CD4-positive, CD25-positive, alpha-beta regulatory T cell (primary cell): ENCODE data around the gene IFIT1B. TPM values are rescaled to one million over a fixed set of nuclear protein-coding genes. Genes with fewer than 3 reads are reported as not detected.

Source experiments
- ATAC-seq, 2 donors: fragments of 150-1000 bp; cut with Tn5 transposase; one replicate each; pipeline ENCODE4 v1.10.0; 2021; ENCODE audit warnings: low read depth in 2 of 2, moderate number of reproducible peaks in 2 of 2, moderate library complexity in 1 of 2
- DNase-seq, 3 donors: peaks; one replicate each; pipeline versions ENCODE4 v3.0.0 to v3.0.0-alpha.2; 2012 to 2022; ENCODE audit warnings: mixed read lengths in 1 of 3
- H3K27ac ChIP-seq: one replicate; pipeline ENCODE4 v1.7.0; 2013; ENCODE audit warnings: mild to moderate bottlenecking, low read length; ENCODE audit not compliant: insufficient read depth, poor library complexity, severe bottlenecking
- H3K27me3 ChIP-seq: one replicate; pipeline ENCODE4 v1.7.0; 2013; ENCODE audit warnings: low read length; ENCODE audit not compliant: control insufficient read depth, insufficient read depth
- H3K36me3 ChIP-seq: one replicate; pipeline ENCODE4 v1.7.0; 2013; ENCODE audit warnings: mild to moderate bottlenecking, low read length, moderate library complexity; ENCODE audit not compliant: control insufficient read depth, insufficient read depth
- H3K4me1 ChIP-seq: 2 replicates; pipeline ENCODE4 v1.7.0; 2013; ENCODE audit warnings: mild to moderate bottlenecking, low read length; ENCODE audit not compliant: insufficient read depth, control insufficient read depth, poor library complexity, severe bottlenecking
- H3K4me3 ChIP-seq: one replicate; pipeline ENCODE4 v1.7.0; 2013; ENCODE audit warnings: low read depth, mild to moderate bottlenecking, low read length, moderate library complexity
- H3K9me3 ChIP-seq, 2 experiments: 1 replicate in 1 of 2; 2 replicates in 1 of 2; pipeline ENCODE4 v1.7.0; 2013; ENCODE audit warnings: low read length in 2 of 2, mild to moderate bottlenecking in 1 of 2, moderate library complexity in 1 of 2; ENCODE audit not compliant: control insufficient read depth in 2 of 2
- H3K27ac Mint-ChIP-seq, 3 donors: one replicate each; pipeline ENCODE4 v1.8.0; 2020 to 2022; ENCODE audit warnings: mild to moderate bottlenecking in 3 of 3, mixed read lengths in 3 of 3, moderate library complexity in 2 of 3
- H3K27me3 Mint-ChIP-seq: one replicate; pipeline ENCODE4 v1.8.0; 2022; ENCODE audit warnings: mild to moderate bottlenecking, mixed read lengths
- H3K36me3 Mint-ChIP-seq: one replicate; pipeline ENCODE4 v1.8.0; 2020; ENCODE audit warnings: mixed read lengths
- H3K4me1 Mint-ChIP-seq, 4 donors: one replicate each; pipeline ENCODE4 v1.8.0; 2020 to 2022; ENCODE audit warnings: mixed read lengths in 4 of 4, mild to moderate bottlenecking in 1 of 4
- H3K4me3 Mint-ChIP-seq, 4 donors: one replicate each; pipeline ENCODE4 v1.8.0; 2020 to 2022; ENCODE audit warnings: mild to moderate bottlenecking in 4 of 4, mixed read lengths in 4 of 4, moderate library complexity in 3 of 4
- H3K9me3 Mint-ChIP-seq, 7 donors: one replicate each; pipeline ENCODE4 v1.8.0; 2020 to 2022; ENCODE audit warnings: mixed read lengths in 7 of 7, mild to moderate bottlenecking in 3 of 7, moderate library complexity in 2 of 7
- polyA plus RNA-seq, 4 donors: library from polyadenylated mRNA; unstranded; fragments of 300-500 nt; fragmentation: Illumina TruSeq; gene quantifications; one replicate each; pipeline ENCODE4 v1.2.3, GENCODE V29; 2021
- total RNA-seq: library from RNA; stranded (reverse); gene quantifications from one replicate; pipeline ENCODE4 v1.2.3, GENCODE V29; 2022

Gene IFIT1B
- total and polyA plus RNA-seq, 5 donors from 2014 or later, result 0.08 TPM; not detected in 4

- H3K4me3 Mint-ChIP-seq, result no peak overlapping the region
Measured at GRCh38 chr10:89351412-89351779, 26.5 kb upstream of the IFIT1B start.

DNA sequence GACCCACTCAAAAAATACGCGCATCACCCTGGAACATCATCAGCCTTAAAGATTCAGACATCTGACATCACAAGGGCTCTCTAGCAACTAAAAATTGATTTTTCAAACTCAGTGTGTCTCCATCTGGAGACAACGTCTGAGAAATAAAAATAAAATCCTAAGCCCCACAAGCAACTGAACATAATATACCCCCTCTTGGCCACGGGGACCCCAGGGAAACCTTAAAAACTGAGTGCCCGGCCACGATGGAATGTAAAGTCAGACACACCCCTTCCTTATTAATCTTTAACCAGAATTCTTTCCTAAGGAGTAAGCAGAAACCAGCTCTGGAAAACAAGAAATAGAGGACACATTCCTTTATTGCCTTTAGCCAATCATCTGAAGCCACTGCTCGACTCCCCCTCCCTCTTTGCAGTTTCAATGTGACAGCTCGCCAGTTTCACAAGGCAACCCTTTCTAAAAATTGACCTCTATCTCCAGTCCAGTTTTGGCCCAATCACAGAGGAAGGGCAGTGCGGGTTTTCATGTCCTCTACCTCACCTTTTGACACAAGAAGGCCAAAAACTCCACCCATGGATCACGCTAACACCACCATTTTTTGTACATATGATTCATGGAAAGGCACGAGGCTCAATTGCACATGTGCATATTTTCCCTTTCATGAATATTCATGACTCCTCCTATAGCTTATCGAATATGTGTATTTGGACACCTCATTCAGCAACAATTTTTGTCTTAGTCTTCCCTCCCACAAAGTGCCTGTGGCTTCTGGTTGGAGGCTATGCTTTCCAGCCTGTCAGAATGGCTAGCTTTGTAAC is 25.9 kb upstream of the IFIT1B start:
- Histone ChIP-seq H3K36me3 (no peaks in the 10 kb centered on the region), H3K27me3 (no peaks in the 10 kb centered on the region), H3K4me3 (no peak overlapping the region), H3K4me1 (peaks cover 7% of the 10 kb centered on the region), H3K27ac (no peak overlapping the region), H3K9me3 (no peaks in the 10 kb centered on the region)
- Mint-ChIP-seq H3K27ac (peak overlapping the region in 1 of 3 donors; percentile 55), H3K36me3 (no peaks in the 10 kb centered on the region), H3K4me3 (peak overlapping the region in 1 of 4 donors; percentile 10), H3K27me3 (no peaks in the 10 kb centered on the region), H3K9me3 (peaks cover 0 to 1% (median 0%) of the 10 kb centered on the region in 7 donors), H3K4me1 (peaks cover 9 to 23% (median 11%) of the 10 kb centered on the region in 4 donors)
- DNase-seq, result no peak
- no peak for ATAC-seq

More at GRCh38 chr10:89351412-89351779, 26.5 kb upstream of the IFIT1B start:
- Mint-ChIP-seq H3K9me3 (peaks cover 0 to 1% (median 0%) of the 10 kb centered on the region in 7 donors), H3K4me1 (peaks cover 9 to 23% (median 11%) of the 10 kb centered on the region in 4 donors), H3K27me3 (no peaks in the 10 kb centered on the region), H3K36me3 (no peaks in the 10 kb centered on the region), H3K27ac (no peak overlapping the region)
- H3K4me1 ChIP-seq, result peaks cover 7% of the 10 kb centered on the region
- no peak overlapping the region for H3K27ac ChIP-seq
- H3K9me3 ChIP-seq, result no peaks in the 10 kb centered on the region
- ATAC-seq (no peak), DNase-seq (peak in 1 of 3 donors; percentile 52)
- no peak overlapping the region for H3K4me3 ChIP-seq
- H3K36me3 ChIP-seq, result no peaks in the 10 kb centered on the region
- H3K27me3 ChIP-seq, result no peaks in the 10 kb centered on the region

DNA sequence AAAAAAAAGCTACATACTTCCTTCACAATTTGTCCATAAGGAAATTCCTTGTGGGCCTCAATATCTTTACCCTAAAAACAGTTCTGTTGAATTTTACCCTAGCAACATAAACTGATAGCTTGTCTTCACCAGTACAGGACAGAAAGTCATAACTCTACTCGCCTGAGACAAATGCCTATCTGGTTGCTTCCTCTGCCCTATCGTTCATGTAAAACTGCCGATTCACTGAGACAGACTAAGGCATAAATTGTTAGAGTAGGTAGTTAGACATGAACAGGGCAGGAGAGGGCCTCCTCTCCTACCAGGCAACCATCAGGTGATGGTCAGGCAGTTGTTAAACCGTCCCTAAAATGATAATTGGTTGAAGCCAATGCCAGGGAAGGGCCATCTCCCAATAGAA is 25.1 kb upstream of the IFIT1B start:
- peaks cover 7% of the 10 kb centered on the region for H3K4me1 ChIP-seq
- no peaks in the 10 kb centered on the region for H3K36me3 ChIP-seq
- no peaks in the 10 kb centered on the region for H3K27me3 ChIP-seq
- no peak overlapping the region for H3K27ac Mint-ChIP-seq
- H3K9me3 Mint-ChIP-seq, result peaks cover 0 to 1% (median 0%) of the 10 kb centered on the region in 7 donors
- H3K4me3 Mint-ChIP-seq, result no peak overlapping the region
- no peak overlapping the region for H3K27ac ChIP-seq
- H3K36me3 Mint-ChIP-seq, result no peaks in the 10 kb centered on the region
- H3K9me3 ChIP-seq, result no peaks in the 10 kb centered on the region
- DNase-seq (no peak), ATAC-seq (no peak)
- peaks cover 9 to 23% (median 11%) of the 10 kb centered on the region in 4 donors for H3K4me1 Mint-ChIP-seq
- no peaks in the 10 kb centered on the region for H3K27me3 Mint-ChIP-seq
- no peak overlapping the region for H3K4me3 ChIP-seq

GRCh38 chr10:89355394-89355931 is 22.4 kb upstream of the IFIT1B start:
- Mint-ChIP-seq H3K4me1 (peaks cover 5 to 12% (median 10%) of the 10 kb centered on the region in 4 donors), H3K9me3 (peaks cover 0 to 3% (median 0%) of the 10 kb centered on the region in 7 donors), H3K27me3 (no peaks in the 10 kb centered on the region), H3K36me3 (no peaks in the 10 kb centered on the region), H3K4me3 (no peak overlapping the region), H3K27ac (no peak overlapping the region)
- Histone ChIP-seq H3K27ac (no peak overlapping the region), H3K9me3 (no peaks in the 10 kb centered on the region), H3K4me3 (no peak overlapping the region), H3K4me1 (peaks cover 6% of the 10 kb centered on the region), H3K36me3 (no peaks in the 10 kb centered on the region), H3K27me3 (no peaks in the 10 kb centered on the region)
- no peak for ATAC-seq
- DNase-seq, result no peak

- DNase-seq (no peak), ATAC-seq (no peak)
- Mint-ChIP-seq H3K4me3 (no peak overlapping the region), H3K27me3 (no peaks in the 10 kb centered on the region), H3K4me1 (peaks cover 0 to 3% (median under 1%) of the 10 kb centered on the region in 4 donors), H3K27ac (no peak overlapping the region), H3K36me3 (no peaks in the 10 kb centered on the region), H3K9me3 (peaks cover 0 to 3% (median 0%) of the 10 kb centered on the region in 7 donors)
- no peaks in the 10 kb centered on the region for H3K36me3 ChIP-seq
- no peak overlapping the region for H3K4me3 ChIP-seq
- no peaks in the 10 kb centered on the region for H3K9me3 ChIP-seq
- no peak overlapping the region for H3K27ac ChIP-seq
- no peaks in the 10 kb centered on the region for H3K27me3 ChIP-seq
- no peaks in the 10 kb centered on the region for H3K4me1 ChIP-seq
Measured at GRCh38 chr10:89357096-89357495, 20.8 kb upstream of the IFIT1B start.

GRCh38 chr10:89357975-89358374 is 19.9 kb upstream of the IFIT1B start:
- Mint-ChIP-seq H3K9me3 (peaks cover 0 to 3% (median 0%) of the 10 kb centered on the region in 7 donors), H3K4me1 (peaks cover 0 to 3% (median 1%) of the 10 kb centered on the region in 4 donors), H3K27me3 (no peaks in the 10 kb centered on the region), H3K36me3 (no peaks in the 10 kb centered on the region), H3K27ac (no peak overlapping the region), H3K4me3 (no peak overlapping the region)
- no peaks in the 10 kb centered on the region for H3K9me3 ChIP-seq
- no peaks in the 10 kb centered on the region for H3K27me3 ChIP-seq
- no peaks in the 10 kb centered on the region for H3K4me1 ChIP-seq
- H3K36me3 ChIP-seq, result no peaks in the 10 kb centered on the region
- no peak for ATAC-seq
- no peak overlapping the region for H3K4me3 ChIP-seq
- no peak overlapping the region for H3K27ac ChIP-seq
- no peak for DNase-seq

GRCh38 chr10:89360157-89360556 is 17.7 kb upstream of the IFIT1B start:
- Histone ChIP-seq H3K27me3 (no peaks in the 10 kb centered on the region), H3K4me3 (no peak overlapping the region), H3K4me1 (no peaks in the 10 kb centered on the region), H3K9me3 (no peaks in the 10 kb centered on the region), H3K36me3 (no peaks in the 10 kb centered on the region), H3K27ac (no peak overlapping the region)
- Mint-ChIP-seq H3K9me3 (peaks cover 0 to 3% (median 0%) of the 10 kb centered on the region in 7 donors), H3K36me3 (no peaks in the 10 kb centered on the region), H3K4me1 (peaks cover 0 to 13% (median 5%) of the 10 kb centered on the region in 4 donors), H3K27ac (no peak overlapping the region), H3K27me3 (no peaks in the 10 kb centered on the region), H3K4me3 (no peak overlapping the region)
- ATAC-seq (no peak), DNase-seq (no peak)
